T-cell (primary cell): ENCODE data around the gene OR6Q1. TPM values are rescaled to one million over a fixed set of nuclear protein-coding genes. Genes with fewer than 3 reads are reported as not detected.

ENCODE experiments used
- ATAC-seq, 4 experiments: fragments of 200-7000 bp in 3 of 4; fragments of 150-1000 bp in 1 of 4; cut with Tn5 transposase; replicated peaks in 1 of 4; 1 replicate in 3 of 4; 2 replicates in 1 of 4; pipeline ENCODE4 v1.10.0; 2021; ENCODE audit warnings: moderate library complexity in 3 of 4, mild to moderate bottlenecking in 2 of 4, moderate number of reproducible peaks in 1 of 4
- CTCF ChIA-PET, 2 donors: fragments of 300-600 bp; sonication (Branson Sonifier 250); formaldehyde crosslinking; loops; one replicate each; lab custom pipeline; 2022; ENCODE audit warnings: antibody characterized with exemption in 2 of 2; lab: Charles Lee
- POLR2A ChIA-PET, 2 donors: fragments of 300-600 bp; sonication (Branson Sonifier 250); formaldehyde crosslinking; loops; one replicate each; lab custom pipeline; 2022; ENCODE audit warnings: antibody characterized with exemption in 2 of 2; lab: Charles Lee
- DNase-seq, 35 experiments: peaks; one replicate each; pipeline versions ENCODE4 v3.0.0 to v3.0.0-alpha.2; 2013 to 2023
- H3K27ac ChIP-seq: one replicate; pipeline ENCODE4 v1.5.1; 2013; ENCODE audit warnings: low read length
- H3K27me3 ChIP-seq, 2 experiments: replicated peaks in 1 of 2; 1 replicate in 1 of 2; 2 replicates in 1 of 2; pipeline versions ENCODE4 v1.6.1 to v1.7.0; 2013; ENCODE audit warnings: low read length in 1 of 2, mixed read lengths in 1 of 2; ENCODE audit not compliant: control insufficient read depth in 2 of 2, insufficient read depth in 2 of 2; ENCODE audit errors: extremely low read depth in 1 of 2
- H3K36me3 ChIP-seq, 2 donors: 1 replicate in 1 of 2; 2 replicates in 1 of 2; pipeline versions ENCODE4 v1.6.1 to v1.7.0; 2013; ENCODE audit warnings: low read length in 1 of 2; ENCODE audit not compliant: control insufficient read depth in 2 of 2, insufficient read depth in 1 of 2; ENCODE audit errors: extremely low read depth in 1 of 2
- H3K4me1 ChIP-seq, 2 experiments: 1 replicate in 1 of 2; 2 replicates in 1 of 2; pipeline versions ENCODE4 v1.6.1 to v1.7.0; 2013; ENCODE audit warnings: low read length in 2 of 2, mixed read lengths in 1 of 2; ENCODE audit not compliant: insufficient read depth in 2 of 2, control insufficient read depth in 1 of 2; ENCODE audit errors: extremely low read depth in 1 of 2
- H3K4me3 ChIP-seq, 2 donors: 1 replicate in 1 of 2; 2 replicates in 1 of 2; pipeline versions ENCODE4 v1.5.1 to v1.7.0; 2013; ENCODE audit warnings: mild to moderate bottlenecking in 2 of 2, low read length in 1 of 2, moderate library complexity in 1 of 2; ENCODE audit not compliant: control insufficient read depth in 1 of 2; ENCODE audit errors: extremely low read depth in 1 of 2
- H3K9me3 ChIP-seq: 2 replicates; pipeline ENCODE4 v1.7.0; 2013
- H3K27ac Mint-ChIP-seq, 2 donors: one replicate each; pipeline ENCODE4 v1.8.0; 2020 to 2021; ENCODE audit warnings: mild to moderate bottlenecking in 2 of 2, mixed read lengths in 2 of 2
- H3K27me3 Mint-ChIP-seq, 2 donors: one replicate each; pipeline ENCODE4 v1.8.0; 2021 to 2022; ENCODE audit warnings: mixed read lengths in 2 of 2
- H3K36me3 Mint-ChIP-seq: one replicate; pipeline ENCODE4 v1.8.0; 2021; ENCODE audit warnings: mixed read lengths
- H3K4me1 Mint-ChIP-seq, 3 donors: one replicate each; pipeline ENCODE4 v1.8.0; 2020 to 2022; ENCODE audit warnings: mixed read lengths in 3 of 3, mild to moderate bottlenecking in 1 of 3
- H3K4me3 Mint-ChIP-seq, 3 donors: one replicate each; pipeline ENCODE4 v1.8.0; 2020 to 2022; ENCODE audit warnings: mild to moderate bottlenecking in 3 of 3, mixed read lengths in 3 of 3, moderate library complexity in 3 of 3
- H3K9me3 Mint-ChIP-seq, 3 donors: one replicate each; pipeline ENCODE4 v1.8.0; 2020 to 2022; ENCODE audit warnings: mixed read lengths in 3 of 3
- whole genome bisulfite sequencing: methylation state at CpG from one replicate; pipeline ENCODE4 v1.1.5; 2013; ENCODE audit warnings: missing lambda C conversion rate; ENCODE audit not compliant: insufficient coverage; 5-methylcytosine and 5-hydroxymethylcytosine counted together
- total RNA-seq, 35 experiments: library from RNA in 6 of 35; stranded (reverse) in 6 of 35; fragments of 120-200 nt in 1 of 35; gene quantifications; one replicate each; pipeline versions ENCODE4 v1.2.1 to v1.2.4 and lab custom pipeline; 2013 to 2026

OR6Q1 gene
- total RNA-seq, 5 donors from 2014 or later (not counting 1 experiment from before 2014, with no cell fraction given), result not detected

DNA sequence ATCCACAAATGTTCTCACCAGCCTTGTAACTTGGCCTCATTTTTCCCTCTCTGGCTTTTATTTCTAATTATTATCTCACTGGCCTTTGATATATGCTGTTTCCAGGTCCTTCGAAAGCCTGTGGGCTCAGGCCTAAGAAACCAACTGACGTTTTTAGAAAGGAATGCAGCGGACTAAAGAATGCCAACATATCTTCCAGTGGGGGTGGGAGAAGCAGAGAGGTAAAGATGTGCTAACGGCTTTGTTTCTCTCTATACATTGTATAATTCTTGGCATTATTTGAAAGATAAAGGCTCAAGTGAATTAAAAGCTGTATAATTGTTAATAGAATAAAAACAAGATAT, 28.2 kb downstream of the OR6Q1 start:
- no peaks in the 10 kb centered on the region for H3K36me3 Mint-ChIP-seq
- CTCF ChIA-PET, result no interaction called here

GRCh38 chr11:58060535-58060934, 29.8 kb downstream of the OR6Q1 start:
- H3K4me3 ChIP-seq, result no peak overlapping the region
- Mint-ChIP-seq H3K27me3 (peaks cover 5 to 7% of the 10 kb centered on the region in 2 donors), H3K9me3 (peaks cover 0 to 7% (median 0%) of the 10 kb centered on the region in 3 donors), H3K36me3 (no peaks in the 10 kb centered on the region), H3K4me3 (no peak overlapping the region), H3K27ac (no peak overlapping the region), H3K4me1 (no peaks in the 10 kb centered on the region)
- CTCF ChIA-PET, result no interaction called here
- H3K27me3 ChIP-seq, result peaks cover 0 to 10% of the 10 kb centered on the region in 2 experiments
- no peaks in the 10 kb centered on the region for H3K4me1 ChIP-seq
- no peak for ATAC-seq
- no peak for DNase-seq
- WGBS, result 88% methylated on average over 3 of the region's 3 CpGs
- H3K9me3 ChIP-seq, result no peaks in the 10 kb centered on the region
- H3K27ac ChIP-seq, result no peak overlapping the region
- POLR2A ChIA-PET, result no interaction called here
- H3K36me3 ChIP-seq, result no peaks in the 10 kb centered on the region

More for the DNA sequence above, 28.2 kb downstream of the OR6Q1 start:
- Histone ChIP-seq H3K4me1 (no peaks in the 10 kb centered on the region), H3K27me3 (peaks cover 0 to 7% of the 10 kb centered on the region in 2 experiments), H3K36me3 (no peaks in the 10 kb centered on the region), H3K9me3 (no peaks in the 10 kb centered on the region), H3K27ac (no peak overlapping the region), H3K4me3 (no peak overlapping the region)
- Mint-ChIP-seq H3K4me3 (no peak overlapping the region), H3K27me3 (peaks cover 5 to 7% of the 10 kb centered on the region in 2 donors), H3K27ac (no peak overlapping the region), H3K4me1 (no peaks in the 10 kb centered on the region), H3K9me3 (peaks cover 2 to 7% (median 4%) of the 10 kb centered on the region in 3 donors)
- POLR2A ChIA-PET, result no interaction called here
- ATAC-seq, result no peak
- WGBS, result 60% methylated on average over 1 of the region's 4 CpGs
- DNase-seq, result no peak

DNA sequence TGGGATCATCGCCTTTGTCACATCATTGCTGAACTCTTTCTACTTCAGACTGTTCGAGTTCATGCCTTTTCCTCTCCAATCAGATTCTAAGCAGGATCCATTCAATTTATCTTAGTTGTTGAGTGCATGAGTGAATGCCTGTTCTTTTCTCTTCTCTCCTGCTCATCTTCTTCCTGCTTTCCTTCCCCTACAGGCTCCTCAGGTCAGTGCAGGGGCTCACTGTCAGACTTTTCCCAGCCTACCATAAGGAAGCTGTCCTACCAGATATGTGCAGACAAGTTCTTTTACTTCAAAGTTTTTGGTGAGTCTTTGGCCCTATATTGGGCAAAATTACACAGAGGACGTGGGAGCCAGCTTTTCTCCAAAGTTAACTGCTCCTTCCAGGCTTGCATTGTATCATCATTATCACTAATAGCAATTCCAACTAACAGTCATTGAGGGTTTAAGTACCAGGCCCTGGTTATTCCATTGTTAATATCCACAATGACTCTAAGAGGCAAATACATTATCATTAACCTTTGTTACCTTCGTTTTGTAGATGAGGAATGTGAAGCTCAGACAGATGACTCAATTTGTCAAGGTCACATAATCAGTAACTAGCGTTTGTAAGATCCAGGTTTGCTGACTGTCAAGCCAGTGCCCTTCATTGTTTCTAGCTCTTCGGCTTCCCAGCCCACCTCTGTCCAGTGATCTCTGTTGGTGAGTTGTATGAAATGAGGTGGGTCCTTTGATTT, 30.4 kb downstream of the OR6Q1 start:
- Histone ChIP-seq H3K27ac (no peak overlapping the region), H3K4me3 (no peak overlapping the region), H3K36me3 (no peaks in the 10 kb centered on the region), H3K9me3 (no peaks in the 10 kb centered on the region), H3K4me1 (no peaks in the 10 kb centered on the region), H3K27me3 (peaks cover 0 to 10% of the 10 kb centered on the region in 2 experiments)
- H3K36me3 Mint-ChIP-seq, result no peaks in the 10 kb centered on the region
- no peak overlapping the region for H3K4me3 Mint-ChIP-seq
- WGBS, result 52% methylated on average over 3 of the region's 6 CpGs
- ChIA-PET CTCF (no interaction called here), POLR2A (no interaction called here)
- DNase-seq (no peak), ATAC-seq (no peak)
- H3K9me3 Mint-ChIP-seq, result peaks cover 0 to 5% (median 0%) of the 10 kb centered on the region in 3 donors
- H3K27ac Mint-ChIP-seq, result no peak overlapping the region
- peaks cover 5 to 7% of the 10 kb centered on the region in 2 donors for H3K27me3 Mint-ChIP-seq
- H3K4me1 Mint-ChIP-seq, result no peaks in the 10 kb centered on the region

- ChIA-PET POLR2A (interaction anchor here in 1 of 2 donors (0.5 kb wide), 1 partner anchor 604 kb away, joined by 9 read pairs; no protein-coding TSS in a partner anchor), CTCF (no interaction called here)
- WGBS, result 25% methylated on average over 1 of the region's 6 CpGs
Measured at GRCh38 chr11:58061813-58062212, 31.1 kb downstream of the OR6Q1 start.

DNA sequence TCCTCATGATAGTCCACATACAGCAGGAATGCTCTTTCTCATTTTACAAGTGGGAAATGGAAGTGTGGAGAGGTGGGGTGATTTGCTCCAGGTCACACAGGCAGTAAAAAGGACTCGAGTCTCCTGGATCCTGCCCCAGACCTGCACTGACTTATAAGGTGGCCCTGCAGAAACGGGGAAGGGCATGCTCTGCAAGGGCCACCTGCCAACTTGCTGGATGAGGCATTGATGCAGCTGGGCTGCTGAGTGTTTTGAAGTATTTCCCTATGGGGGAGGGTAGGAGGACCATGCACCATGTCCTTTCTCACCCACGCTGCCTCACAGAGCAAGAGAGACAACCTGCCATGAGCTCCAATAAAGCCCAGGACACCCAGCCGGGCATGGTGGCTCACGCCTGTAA, 36.9 kb downstream of the OR6Q1 start:
- Mint-ChIP-seq H3K4me1 (no peaks in the 10 kb centered on the region), H3K36me3 (no peaks in the 10 kb centered on the region), H3K4me3 (no peak overlapping the region), H3K27me3 (peaks cover 4% of the 10 kb centered on the region in 2 donors), H3K27ac (no peak overlapping the region), H3K9me3 (peaks cover 0 to 3% (median 0%) of the 10 kb centered on the region in 3 donors)
- ChIA-PET POLR2A (no interaction called here), CTCF (no interaction called here)
- Histone ChIP-seq H3K4me1 (no peaks in the 10 kb centered on the region), H3K36me3 (no peaks in the 10 kb centered on the region), H3K9me3 (no peaks in the 10 kb centered on the region), H3K4me3 (no peak overlapping the region), H3K27ac (no peak overlapping the region), H3K27me3 (peaks cover 0 to 18% of the 10 kb centered on the region in 2 experiments)
- DNase-seq (no peak), ATAC-seq (no peak)
- 63% methylated on average over 1 of the region's 5 CpGs for WGBS

More at GRCh38 chr11:58061813-58062212, 31.1 kb downstream of the OR6Q1 start:
- H3K9me3 ChIP-seq, result no peaks in the 10 kb centered on the region
- peaks cover 0 to 15% of the 10 kb centered on the region in 2 experiments for H3K27me3 ChIP-seq
- H3K4me1 ChIP-seq, result no peaks in the 10 kb centered on the region
- no peak overlapping the region for H3K4me3 ChIP-seq
- Mint-ChIP-seq H3K4me3 (no peak overlapping the region), H3K9me3 (peaks cover 0 to 3% (median 0%) of the 10 kb centered on the region in 3 donors), H3K36me3 (no peaks in the 10 kb centered on the region), H3K4me1 (no peaks in the 10 kb centered on the region), H3K27me3 (peaks cover 5 to 7% of the 10 kb centered on the region in 2 donors), H3K27ac (no peak overlapping the region)
- DNase-seq (no peak), ATAC-seq (no peak)
- no peak overlapping the region for H3K27ac ChIP-seq
- no peaks in the 10 kb centered on the region for H3K36me3 ChIP-seq

DNA sequence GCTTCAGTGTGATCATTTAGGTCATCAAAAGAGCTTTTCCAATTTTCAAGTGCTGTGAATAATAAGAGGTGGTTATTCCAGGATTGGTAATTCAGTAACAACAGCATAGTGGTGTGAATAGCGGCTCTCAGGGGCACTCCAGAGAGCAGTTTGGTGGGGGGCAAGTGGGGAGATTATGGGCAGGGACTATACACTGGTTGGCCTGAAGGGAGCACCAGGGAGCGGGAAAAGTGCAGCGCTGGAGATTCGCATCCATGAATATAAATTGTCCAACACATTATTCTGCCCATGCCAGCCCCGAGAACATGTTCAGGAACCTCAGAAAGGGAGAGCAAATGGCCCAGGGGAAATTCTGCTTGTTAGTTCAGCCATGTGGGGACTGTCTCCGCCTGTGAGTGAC, 37.9 kb downstream of the OR6Q1 start:
- no peak for DNase-seq
- no peak overlapping the region for H3K4me3 Mint-ChIP-seq
- ATAC-seq, result no peak
- Histone ChIP-seq H3K36me3 (no peaks in the 10 kb centered on the region), H3K27me3 (peaks cover 0 to 18% of the 10 kb centered on the region in 2 experiments), H3K4me1 (no peaks in the 10 kb centered on the region), H3K27ac (no peak overlapping the region), H3K9me3 (no peaks in the 10 kb centered on the region), H3K4me3 (no peak overlapping the region)
- peaks cover 4 to 5% of the 10 kb centered on the region in 2 donors for H3K27me3 Mint-ChIP-seq
- H3K36me3 Mint-ChIP-seq, result no peaks in the 10 kb centered on the region
- H3K9me3 Mint-ChIP-seq, result peaks cover 0 to 3% (median 0%) of the 10 kb centered on the region in 3 donors
- POLR2A ChIA-PET, result no interaction called here
- H3K4me1 Mint-ChIP-seq, result no peaks in the 10 kb centered on the region
- WGBS, result 54% methylated on average over 3 of the region's 6 CpGs
- CTCF ChIA-PET, result no interaction called here
- no peak overlapping the region for H3K27ac Mint-ChIP-seq
